Stimulated activated CD4-positive, alpha-beta T cell treated with anti-CD3 and anti-CD28 coated beads, Interleukin-4, amount 100 ng/mL, for 24 hours (primary cell): ENCODE data around the gene ZNF519.

ENCODE experiments used
- DNase-seq: peaks from one replicate; pipeline ENCODE4 v3.0.0-alpha.2; 2020

Gene ZNF519

DNA sequence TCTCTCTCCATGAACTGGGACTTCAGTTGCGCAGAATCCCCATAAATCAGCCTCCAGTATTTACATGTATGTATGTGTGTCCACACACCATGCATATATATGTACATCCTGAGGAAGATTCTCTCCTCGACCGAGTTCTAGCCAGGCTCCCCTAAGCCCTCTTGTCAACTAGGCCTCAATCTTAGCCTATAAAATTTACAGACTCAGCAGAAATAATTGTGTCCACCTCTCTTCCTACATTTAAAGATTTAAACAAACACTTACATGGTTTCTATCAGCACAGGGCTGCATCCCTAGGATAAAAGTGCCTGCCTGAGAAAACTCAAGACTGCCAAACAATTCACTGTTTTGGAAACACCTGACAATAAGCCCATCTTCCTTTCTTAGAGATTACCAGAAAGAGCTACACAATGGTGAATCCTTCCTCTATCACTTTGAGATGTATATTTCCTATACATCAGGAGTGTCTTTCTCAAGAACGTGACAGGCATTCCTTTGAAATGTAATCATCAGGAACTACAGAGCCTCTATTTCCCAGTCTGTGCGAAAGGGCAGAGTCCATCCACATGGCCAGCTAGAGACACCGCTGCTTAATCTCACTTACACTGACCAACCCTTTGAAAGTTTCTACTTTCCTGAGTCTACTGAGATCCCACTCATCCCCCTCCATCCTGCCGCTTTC, 39.5 kb downstream of the ZNF519 start:
- no peak for DNase-seq

DNA sequence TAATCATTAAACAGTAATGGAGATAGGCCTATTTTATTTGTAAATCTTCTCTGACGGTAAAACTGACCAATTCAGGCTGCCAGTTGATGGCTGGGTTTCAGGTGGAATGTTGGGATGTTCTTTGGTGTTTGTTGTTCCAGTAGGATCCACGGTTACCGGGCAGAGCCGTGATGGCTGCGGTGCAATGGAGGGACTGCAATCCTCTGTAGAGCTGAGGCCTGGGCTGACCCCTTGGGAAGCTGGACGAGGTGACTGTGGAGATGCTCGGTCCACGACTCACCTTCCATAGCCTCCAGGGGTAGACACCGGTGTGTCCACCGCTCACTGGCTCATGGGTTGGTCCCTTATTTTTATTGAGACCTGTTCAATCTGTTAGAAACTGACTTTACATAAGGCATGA, 42.5 kb downstream of the ZNF519 start:
- no peak for DNase-seq

GRCh38 chr18:14089191-14089590, 43.0 kb downstream of the ZNF519 start:
- DNase-seq: no peak

DNA sequence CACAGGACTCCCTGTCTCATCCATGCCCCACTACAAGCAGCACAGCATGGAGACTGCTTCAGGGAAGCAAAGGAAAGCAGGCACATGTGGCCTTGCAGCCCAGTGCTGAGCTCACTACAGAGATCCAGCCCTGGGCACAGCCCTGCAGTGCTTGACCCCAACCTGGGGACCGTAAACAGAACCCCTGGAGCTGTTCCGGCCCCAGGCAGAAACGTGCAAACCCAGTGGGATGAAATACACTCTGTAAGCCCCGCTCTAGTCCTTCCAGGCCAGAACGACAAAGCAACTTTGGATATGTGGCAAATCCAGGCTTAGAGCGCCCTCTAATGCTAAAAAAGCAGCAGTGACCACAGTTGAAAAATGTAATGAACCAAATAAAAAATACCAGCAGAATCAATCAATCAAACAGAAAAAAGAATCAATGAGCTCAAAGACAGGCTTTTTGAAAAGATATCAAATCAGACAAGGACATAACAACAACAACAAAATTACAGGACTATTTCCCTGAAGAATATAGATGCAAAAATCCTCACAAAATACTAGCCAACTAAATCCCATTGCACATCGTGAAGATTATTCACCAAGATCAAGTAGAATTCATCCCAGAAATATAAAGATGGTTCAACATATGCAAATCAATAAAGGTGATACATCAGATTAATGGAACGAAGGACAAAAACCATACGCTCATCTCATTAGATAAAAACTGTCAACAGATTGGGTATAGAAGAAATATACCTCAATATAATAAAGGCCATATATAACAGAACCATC, 45.6 kb downstream of the ZNF519 start:
- no peak for DNase-seq

- DNase-seq: no peak
Measured at GRCh38 chr18:14085770-14086457, 46.3 kb downstream of the ZNF519 start.

- no peak for DNase-seq
Measured at GRCh38 chr18:14075196-14075595, 57.0 kb downstream of the ZNF519 start.

DNA sequence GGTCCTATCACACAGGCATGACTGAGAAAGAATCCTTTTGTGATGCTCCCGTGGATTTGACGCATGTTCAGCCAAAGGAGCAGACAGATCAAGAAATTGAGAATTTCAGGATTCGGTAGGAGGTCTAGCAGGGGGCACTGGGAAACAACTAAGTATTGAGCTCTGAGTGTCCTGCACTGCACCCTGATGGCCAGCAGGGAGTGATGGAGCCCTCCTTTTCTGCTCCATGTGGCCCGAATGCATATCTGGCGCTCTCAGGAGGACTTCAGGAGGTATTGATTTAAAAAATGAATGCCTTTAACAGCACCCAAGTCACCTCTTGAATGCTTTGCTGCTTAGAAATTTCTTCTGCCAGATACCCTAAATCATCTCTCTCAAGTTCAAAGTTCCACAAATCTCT, 58.0 kb downstream of the ZNF519 start:
- DNase-seq: no peak

- DNase-seq: no peak
Measured at GRCh38 chr18:14053661-14054060, 78.6 kb downstream of the ZNF519 start.
